ENCODE data around the gene PIP4K2A. TPM values are rescaled to one million over a fixed set of nuclear protein-coding genes. Genes with fewer than 3 reads are reported as not detected.
A peak's percentile ranks its signal among the peaks of the same experiment; 100 is the strongest.

Gene PIP4K2A
- total and polyA plus RNA-seq, 5 experiments from 2014 or later = 54.3 to 169 (median 77.5) TPM

DNA sequence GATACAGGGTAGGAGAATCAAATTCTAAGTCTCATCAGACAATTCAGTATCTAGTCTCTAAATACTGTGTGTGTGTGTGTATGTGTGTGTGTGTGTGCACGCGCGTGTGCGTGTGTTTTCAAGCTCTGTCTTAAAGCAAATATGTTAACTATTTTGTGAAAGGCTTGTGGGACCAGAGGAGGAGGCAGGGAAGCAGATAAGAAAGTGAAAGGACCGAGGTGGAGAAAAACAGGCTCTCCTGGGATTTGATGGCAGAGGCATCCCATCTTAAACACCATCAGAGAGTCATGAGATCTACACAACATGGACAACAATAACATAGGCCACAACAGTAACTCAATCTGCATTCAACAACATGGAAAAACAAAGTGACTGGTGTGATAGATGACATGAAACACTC, 67.1 kb downstream of the PIP4K2A start:
- Mint-ChIP-seq H3K4me1 (peaks cover 63 to 94% (median 93%) of the 10 kb centered on the region in 4 donors), H3K4me3 (peak overlapping the region; percentile 2 to 81 (median 72)), H3K27me3 (no peaks in the 10 kb centered on the region), H3K27ac (peak overlapping the region; percentile 80 to 98 (median 96)), H3K36me3 (peaks cover 0 to 6% (median 0%) of the 10 kb centered on the region in 3 donors), H3K9me3 (no peaks in the 10 kb centered on the region)
- DNase-seq (no peak), ATAC-seq (no peak)
- POLR2A ChIA-PET = interaction anchor here (1.2 to 4.5 kb wide), 4 partner anchors 8 to 51 kb away, joined by 3 to 30 read pairs (median 6); no protein-coding TSS in a partner anchor

- DNase-seq (peak in 4 of 10 donors; percentile 28 to 74 (median 70)), ATAC-seq (peak; percentile 62 to 84)
- POLR2A ChIA-PET = interaction anchor here (0.7 to 4.5 kb wide), 13 partner anchors 9 to 69 kb away, joined by 3 to 30 read pairs (median 4); no protein-coding TSS in a partner anchor
- Mint-ChIP-seq H3K9me3 (no peaks in the 10 kb centered on the region), H3K4me3 (peak overlapping the region; percentile 60 to 81 (median 72)), H3K4me1 (peaks cover 65 to 94% (median 93%) of the 10 kb centered on the region in 4 donors), H3K27me3 (no peaks in the 10 kb centered on the region), H3K27ac (peak overlapping the region; percentile 80 to 98 (median 96)), H3K36me3 (peaks cover 0 to 10% (median 4%) of the 10 kb centered on the region in 3 donors)
Measured at GRCh38 chr10:22646388-22646853, 68.0 kb downstream of the PIP4K2A start.

- Mint-ChIP-seq H3K4me1 (peaks cover 53 to 94% (median 86%) of the 10 kb centered on the region in 4 donors), H3K9me3 (no peaks in the 10 kb centered on the region), H3K27me3 (no peaks in the 10 kb centered on the region), H3K36me3 (peaks cover 0 to 7% (median 4%) of the 10 kb centered on the region in 3 donors), H3K27ac (peak overlapping the region; percentile 87 to 96 (median 91)), H3K4me3 (peak overlapping the region; percentile 23 to 81 (median 62))
- ATAC-seq (no peak), DNase-seq (no peak)
- POLR2A ChIA-PET = interaction anchor here (0.9 to 4.5 kb wide), 3 partner anchors 12 to 70 kb away, joined by 3 to 30 read pairs (median 3); partner anchors contain the start of gene PIP4K2A
Measured at GRCh38 chr10:22644222-22644621, 70.2 kb downstream of the PIP4K2A start.

DNA sequence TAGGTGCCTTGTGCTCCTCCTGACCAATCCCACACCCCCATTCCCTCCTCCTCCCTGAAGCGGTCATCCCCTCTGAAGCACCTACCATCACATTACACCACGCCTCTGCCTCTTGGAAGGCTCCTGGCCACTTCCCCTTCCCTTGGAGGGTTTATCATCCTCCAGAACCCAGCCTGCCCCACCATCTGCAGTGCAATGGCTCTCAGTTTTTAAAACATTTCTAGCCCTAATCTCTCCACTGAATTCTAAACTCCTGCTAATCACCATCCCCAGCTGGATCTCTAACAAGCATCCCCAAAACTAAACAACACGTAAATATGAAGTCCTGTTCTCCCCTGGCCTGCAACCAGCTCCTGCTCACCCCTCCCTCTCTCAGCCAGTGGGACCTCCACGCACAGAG, 70.6 kb downstream of the PIP4K2A start:
- Mint-ChIP-seq H3K36me3 (peaks cover 0 to 7% (median 4%) of the 10 kb centered on the region in 3 donors), H3K27me3 (no peaks in the 10 kb centered on the region), H3K4me3 (peak overlapping the region; percentile 23 to 81 (median 62)), H3K9me3 (no peaks in the 10 kb centered on the region), H3K27ac (peak overlapping the region; percentile 87 to 96 (median 91)), H3K4me1 (peaks cover 53 to 94% (median 86%) of the 10 kb centered on the region in 4 donors)
- ATAC-seq (no peak), DNase-seq (no peak)
- POLR2A ChIA-PET = interaction anchor here (0.9 to 4.5 kb wide), 3 partner anchors 12 to 71 kb away, joined by 3 to 30 read pairs (median 3); partner anchors contain the start of gene PIP4K2A

- POLR2A ChIA-PET = interaction anchor here (1.5 kb wide), 1 partner anchor 71 kb away, joined by 3 read pairs; the partner anchor contains the start of gene PIP4K2A
- H3K9me3 Mint-ChIP-seq = no peaks in the 10 kb centered on the region
- DNase-seq = no peak
- H3K4me3 Mint-ChIP-seq = peak overlapping the region in 9 of 10 donors; percentile 51 to 81 (median 63)
- no peak for ATAC-seq
- H3K36me3 Mint-ChIP-seq = peaks cover 0 to 7% (median 4%) of the 10 kb centered on the region in 3 donors
- peak overlapping the region; percentile 83 to 96 (median 91) for H3K27ac Mint-ChIP-seq
- peaks cover 54 to 94% (median 85%) of the 10 kb centered on the region in 4 donors for H3K4me1 Mint-ChIP-seq
- H3K27me3 Mint-ChIP-seq = no peaks in the 10 kb centered on the region
Measured at GRCh38 chr10:22643116-22643515, 71.3 kb downstream of the PIP4K2A start.

- Mint-ChIP-seq H3K9me3 (peaks cover 0 to 2% (median 0%) of the 10 kb centered on the region in 9 donors), H3K27ac (peak overlapping the region; percentile 50 to 91 (median 76)), H3K36me3 (peaks cover 0 to 8% (median 7%) of the 10 kb centered on the region in 3 donors), H3K4me3 (peak overlapping the region in 7 of 10 donors; percentile 15 to 64 (median 33)), H3K27me3 (no peaks in the 10 kb centered on the region), H3K4me1 (peaks cover 50 to 93% (median 85%) of the 10 kb centered on the region in 4 donors)
- no peak for ATAC-seq
- POLR2A ChIA-PET = interaction anchor here (0.5 to 1.6 kb wide), 6 partner anchors 10 to 72 kb away, joined by 3 to 4 read pairs (median 3); no protein-coding TSS in a partner anchor
- no peak for DNase-seq
Measured at GRCh38 chr10:22641743-22642142, 72.6 kb downstream of the PIP4K2A start.

- DNase-seq (no peak), ATAC-seq (no peak)
- peaks cover 53 to 97% (median 88%) of the 10 kb centered on the region in 4 donors for H3K4me1 Mint-ChIP-seq
- peaks cover 0 to 5% (median 0%) of the 10 kb centered on the region in 9 donors for H3K9me3 Mint-ChIP-seq
- H3K27me3 Mint-ChIP-seq = no peaks in the 10 kb centered on the region
- POLR2A ChIA-PET = interaction anchor here (0.7 to 1.4 kb wide), 4 partner anchors 8 to 15 kb away, joined by 3 to 4 read pairs (median 4); no protein-coding TSS in a partner anchor
- H3K27ac Mint-ChIP-seq = peak overlapping the region in 8 of 10 donors; percentile 16 to 91 (median 59)
- peaks cover 6 to 17% (median 15%) of the 10 kb centered on the region in 3 donors for H3K36me3 Mint-ChIP-seq
- H3K4me3 Mint-ChIP-seq = peak overlapping the region in 1 of 10 donors; percentile 45
Measured at GRCh38 chr10:22640359-22640758, 74.0 kb downstream of the PIP4K2A start.

GRCh38 chr10:22638863-22639262, 75.5 kb downstream of the PIP4K2A start:
- Mint-ChIP-seq H3K27ac (peak overlapping the region; percentile 0 to 96 (median 38)), H3K27me3 (no peaks in the 10 kb centered on the region), H3K9me3 (peaks cover 0 to 5% (median 0%) of the 10 kb centered on the region in 9 donors), H3K4me3 (peak overlapping the region in 7 of 10 donors; percentile 0 to 50 (median 25)), H3K4me1 (peaks cover 58 to 97% (median 89%) of the 10 kb centered on the region in 4 donors), H3K36me3 (peaks cover 9 to 19% (median 17%) of the 10 kb centered on the region in 3 donors)
- ATAC-seq (no peak), DNase-seq (no peak)
- POLR2A ChIA-PET = interaction anchor here (0.7 to 1.4 kb wide), 2 partner anchors 10 to 30 kb away, joined by 3 to 4 read pairs; no protein-coding TSS in a partner anchor

- Mint-ChIP-seq H3K27ac (peak overlapping the region in 9 of 10 donors; percentile 15 to 96 (median 83)), H3K4me1 (peaks cover 49 to 97% (median 89%) of the 10 kb centered on the region in 4 donors), H3K27me3 (no peaks in the 10 kb centered on the region), H3K4me3 (peak overlapping the region in 9 of 10 donors; percentile 21 to 79 (median 52)), H3K36me3 (peaks cover 9 to 19% (median 17%) of the 10 kb centered on the region in 3 donors), H3K9me3 (peaks cover 0 to 5% (median 0%) of the 10 kb centered on the region in 9 donors)
- POLR2A ChIA-PET = interaction anchor here (1.0 kb wide), 1 partner anchor 17 kb away, joined by 3 read pairs; no protein-coding TSS in a partner anchor
- DNase-seq (no peak), ATAC-seq (no peak)
Measured at GRCh38 chr10:22637491-22637890, 76.9 kb downstream of the PIP4K2A start.

- Mint-ChIP-seq H3K27ac (peak overlapping the region; percentile 43 to 97 (median 86)), H3K36me3 (peaks cover 9 to 17% (median 13%) of the 10 kb centered on the region in 3 donors), H3K9me3 (peaks cover 0 to 8% (median 0%) of the 10 kb centered on the region in 9 donors), H3K4me1 (peaks cover 50 to 99% (median 90%) of the 10 kb centered on the region in 4 donors), H3K27me3 (no peaks in the 10 kb centered on the region), H3K4me3 (peak overlapping the region; percentile 34 to 72 (median 62))
- DNase-seq = no peak
- POLR2A ChIA-PET = interaction anchor here (0.6 kb wide), 3 partner anchors 22 to 36 kb away, joined by 3 to 4 read pairs (median 3); no protein-coding TSS in a partner anchor
- peak in 1 of 2 donors; percentile 32 for ATAC-seq
Measured at GRCh38 chr10:22635650-22636049, 78.7 kb downstream of the PIP4K2A start.

- H3K4me3 Mint-ChIP-seq = peak overlapping the region in 9 of 10 donors; percentile 29 to 72 (median 58)
- DNase-seq (no peak), ATAC-seq (no peak)
- H3K4me1 Mint-ChIP-seq = peaks cover 50 to 99% (median 93%) of the 10 kb centered on the region in 4 donors
- H3K36me3 Mint-ChIP-seq = peaks cover 9 to 17% (median 13%) of the 10 kb centered on the region in 3 donors
- peaks cover 0 to 8% (median 0%) of the 10 kb centered on the region in 9 donors for H3K9me3 Mint-ChIP-seq
- no peaks in the 10 kb centered on the region for H3K27me3 Mint-ChIP-seq
- POLR2A ChIA-PET = interaction anchor here (0.6 to 5.1 kb wide), 5 partner anchors 11 to 78 kb away, joined by 3 to 30 read pairs (median 3); no protein-coding TSS in a partner anchor
- H3K27ac Mint-ChIP-seq = peak overlapping the region; percentile 43 to 97 (median 86)
Measured at GRCh38 chr10:22634606-22635459, 79.5 kb downstream of the PIP4K2A start.

Measured in naive thymus-derived CD8-positive, alpha-beta T cell (primary cell).